AG09319 (cell line): ENCODE measurements around the gene STK17B.

Source experiments
- DNase-seq: peaks from one replicate; pipeline ENCODE4 v3.0.0-alpha.2; 2010; ENCODE audit warnings: low read depth; ENCODE audit errors: extremely low read depth
- TF ChIP-seq, protein P1 (sequence below): IDR thresholded peaks from 2 replicates; pipeline ENCODE4 v1.5.1; 2011; ENCODE audit warnings: low read depth, mild to moderate bottlenecking, inconsistent platforms, low read length, moderate library complexity

The STK17B gene

DNA sequence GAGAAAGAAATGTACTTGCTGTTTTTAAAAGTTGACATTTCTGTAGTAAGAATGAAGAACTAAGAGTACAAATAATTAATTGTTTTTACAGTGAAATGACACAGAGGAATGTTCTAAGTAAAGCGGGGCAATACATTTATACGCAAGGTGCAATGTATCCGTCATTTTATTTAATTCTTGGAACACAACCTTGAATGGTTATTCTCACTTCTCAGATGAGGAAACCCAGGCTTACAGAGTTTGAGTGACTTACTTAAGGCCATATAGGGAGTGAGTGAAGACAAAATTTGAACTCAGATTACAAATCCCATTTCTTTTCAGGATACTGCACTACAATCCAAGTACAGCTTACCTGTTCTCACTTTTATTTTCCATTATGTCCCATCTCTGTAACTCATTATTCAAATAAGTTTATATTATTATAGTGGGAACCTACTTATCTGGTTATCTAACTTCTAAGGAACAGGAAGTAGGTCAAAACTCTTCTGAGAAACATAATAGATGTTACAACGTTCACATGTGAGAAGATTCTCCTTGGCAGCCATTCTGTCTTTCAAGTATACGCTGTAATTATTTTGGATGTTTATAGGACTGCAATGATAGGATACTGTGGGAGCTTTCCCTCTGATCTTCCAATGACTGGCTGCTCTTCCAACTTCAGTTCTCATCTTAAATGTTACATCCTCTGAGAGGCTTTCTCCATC, 12.3 kb upstream of the STK17B start:
- no peak for DNase-seq
- TF ChIP-seq, protein P1, sequence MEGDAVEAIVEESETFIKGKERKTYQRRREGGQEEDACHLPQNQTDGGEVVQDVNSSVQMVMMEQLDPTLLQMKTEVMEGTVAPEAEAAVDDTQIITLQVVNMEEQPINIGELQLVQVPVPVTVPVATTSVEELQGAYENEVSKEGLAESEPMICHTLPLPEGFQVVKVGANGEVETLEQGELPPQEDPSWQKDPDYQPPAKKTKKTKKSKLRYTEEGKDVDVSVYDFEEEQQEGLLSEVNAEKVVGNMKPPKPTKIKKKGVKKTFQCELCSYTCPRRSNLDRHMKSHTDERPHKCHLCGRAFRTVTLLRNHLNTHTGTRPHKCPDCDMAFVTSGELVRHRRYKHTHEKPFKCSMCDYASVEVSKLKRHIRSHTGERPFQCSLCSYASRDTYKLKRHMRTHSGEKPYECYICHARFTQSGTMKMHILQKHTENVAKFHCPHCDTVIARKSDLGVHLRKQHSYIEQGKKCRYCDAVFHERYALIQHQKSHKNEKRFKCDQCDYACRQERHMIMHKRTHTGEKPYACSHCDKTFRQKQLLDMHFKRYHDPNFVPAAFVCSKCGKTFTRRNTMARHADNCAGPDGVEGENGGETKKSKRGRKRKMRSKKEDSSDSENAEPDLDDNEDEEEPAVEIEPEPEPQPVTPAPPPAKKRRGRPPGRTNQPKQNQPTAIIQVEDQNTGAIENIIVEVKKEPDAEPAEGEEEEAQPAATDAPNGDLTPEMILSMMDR, result no peak

DNA sequence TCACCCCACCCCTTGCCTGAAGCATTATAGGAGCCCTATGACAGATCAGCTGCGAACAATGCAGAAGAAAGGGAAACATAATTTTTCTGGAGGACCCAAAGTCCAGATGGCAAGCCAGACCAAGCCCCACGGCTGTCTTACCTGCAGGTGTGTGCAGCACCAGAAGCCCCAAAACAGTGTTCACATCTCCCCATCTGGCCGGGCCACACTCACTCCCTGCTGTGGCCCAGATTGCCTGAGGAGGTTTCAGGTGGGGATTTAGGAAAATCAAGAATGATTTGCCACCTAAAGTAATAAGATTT, 11.7 kb upstream of the STK17B start:
- TF ChIP-seq, protein P1, result no peak
- DNase-seq, result no peak

DNA sequence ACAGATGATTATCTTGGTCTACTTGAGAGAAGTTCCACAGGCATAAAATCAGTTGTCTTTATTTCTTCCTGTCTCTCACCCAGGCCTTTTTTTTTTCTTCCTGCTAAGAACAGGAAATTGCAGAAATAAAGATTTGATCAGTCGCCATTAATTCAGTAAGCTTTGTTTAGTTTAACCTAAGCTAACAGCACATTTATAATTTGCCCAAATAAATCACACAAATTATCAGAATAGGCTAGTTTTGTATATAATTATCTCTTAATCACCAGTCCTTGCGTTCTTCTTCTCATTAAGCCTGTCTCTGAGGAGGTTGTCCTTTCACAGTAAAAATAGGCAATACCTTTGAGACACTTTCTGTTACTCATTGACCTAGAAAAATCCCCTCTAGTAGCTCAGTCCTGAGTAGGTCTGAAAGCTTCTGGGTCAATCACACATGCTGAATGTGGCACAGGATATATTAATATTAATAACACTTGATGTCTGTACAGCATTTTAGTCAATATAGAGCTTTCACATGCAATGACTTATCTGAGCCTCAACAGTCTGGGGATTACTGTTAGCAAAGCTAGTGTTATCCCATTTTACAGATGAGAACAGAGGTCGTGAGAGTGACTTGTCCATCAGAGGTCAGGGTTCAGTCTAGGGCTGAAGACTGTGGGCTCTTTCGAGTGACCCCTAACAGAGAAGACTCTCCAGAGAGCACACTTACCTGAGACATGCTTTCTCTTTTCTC, 11.2 kb upstream of the STK17B start:
- no peak for DNase-seq

DNA sequence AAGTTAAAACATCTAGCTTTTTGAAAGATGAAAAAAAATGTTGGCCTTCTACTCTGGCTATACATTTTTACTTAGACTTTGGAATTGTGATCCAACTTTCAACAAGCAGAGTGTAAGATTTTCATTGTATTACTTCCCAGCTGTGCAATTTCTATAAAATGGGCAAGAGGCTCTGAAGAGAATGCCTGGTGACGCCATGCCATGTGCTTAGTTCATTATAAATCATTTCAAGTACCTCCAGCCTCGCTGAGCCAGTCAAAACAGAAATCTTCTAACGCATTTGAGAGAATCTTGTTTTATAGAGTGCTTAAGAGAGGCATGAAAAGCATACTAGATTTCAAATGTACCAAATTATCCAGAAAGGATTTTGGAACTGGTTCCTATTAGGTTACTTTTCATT, 10.1 kb upstream of the STK17B start:
- no peak for DNase-seq
- TF ChIP-seq, protein P1, result no peak

More for the DNA sequence above, 11.2 kb upstream of the STK17B start:
- TF ChIP-seq, protein P1, result no peak

DNA sequence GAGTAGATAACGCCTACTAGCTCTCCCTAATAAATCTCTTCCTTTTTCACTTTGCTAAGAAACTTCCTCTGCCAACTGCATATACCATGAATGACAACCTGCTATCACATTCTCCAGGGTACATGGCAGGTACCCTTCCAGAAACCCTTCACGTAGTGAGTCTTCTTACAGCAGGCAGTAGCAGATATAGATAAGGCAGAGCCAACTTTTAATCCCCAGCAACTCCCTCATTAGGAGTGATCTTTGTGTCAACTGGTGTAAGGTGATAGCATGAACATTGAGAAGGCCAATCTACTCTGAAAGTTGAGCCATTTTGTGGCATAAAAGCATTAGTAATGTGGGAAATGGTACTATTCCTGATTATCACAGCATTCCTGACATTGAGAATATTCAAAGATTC, 5.7 kb upstream of the STK17B start:
- DNase-seq, result no peak
- TF ChIP-seq, protein P1, result no peak

DNA sequence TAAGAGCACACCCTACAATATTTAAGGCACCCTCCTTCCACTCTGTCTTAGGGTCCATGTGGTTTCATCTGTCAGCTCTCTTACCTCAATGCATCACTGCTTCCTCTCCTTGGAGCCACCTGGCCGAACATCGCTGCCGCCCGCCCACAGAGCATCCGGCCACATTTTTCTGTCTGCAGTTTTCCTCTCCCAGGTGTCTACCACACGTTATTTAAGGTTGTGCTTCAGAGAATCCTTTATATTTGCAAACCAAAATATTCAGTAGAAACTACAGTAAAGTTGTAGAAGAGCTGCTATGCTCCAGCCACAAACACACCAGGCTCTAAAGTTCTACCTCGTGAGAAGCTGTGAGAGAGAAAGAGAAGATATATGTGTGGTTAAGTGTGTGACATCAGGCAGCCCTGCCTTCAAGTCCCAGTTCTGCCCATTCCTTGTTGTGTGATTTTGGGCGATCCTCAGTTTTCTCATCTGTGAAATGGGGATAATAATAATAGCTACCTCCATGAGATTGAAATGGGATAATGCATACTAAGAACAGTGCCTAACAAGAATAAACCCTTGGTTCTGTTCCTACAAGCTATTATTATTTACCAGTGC, 4.9 kb upstream of the STK17B start:
- no peak for DNase-seq
- TF ChIP-seq, protein P1, result no peak

DNA sequence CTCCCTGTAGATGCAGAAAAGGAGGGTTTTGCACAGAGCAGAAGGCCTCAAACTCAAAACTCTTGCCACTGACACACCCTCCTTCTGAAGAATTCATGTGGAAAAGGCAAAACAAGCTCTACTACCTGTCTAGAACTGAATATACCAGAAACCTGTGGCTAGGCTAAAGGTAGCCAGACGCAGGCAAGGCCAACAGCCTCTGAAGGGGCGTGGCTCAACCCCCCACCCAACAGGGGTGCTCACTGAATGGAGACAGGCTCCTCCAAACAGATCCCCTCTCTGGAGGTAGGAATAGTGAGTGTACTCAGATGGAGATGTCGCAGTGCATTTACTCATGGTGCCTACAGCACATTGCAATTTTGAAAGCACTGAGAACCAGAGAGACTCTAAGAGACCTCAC, 3.0 kb upstream of the STK17B start:
- DNase-seq, result no peak
- TF ChIP-seq, protein P1, result no peak
